SW480 (cell line): ENCODE measurements around the gene TMEM229B.

Source experiments
- DNase-seq: peaks from one replicate; pipeline ENCODE4 v3.0.0-alpha.2; 2016; ENCODE audit warnings: low spot score

TMEM229B gene

GRCh38 chr14:67515386-67516079, 27.0 kb upstream of the TMEM229B start:
- DNase-seq: peak; percentile 37

GRCh38 chr14:67514650-67515385, 26.3 kb upstream of the TMEM229B start:
- peak; percentile 55 for DNase-seq

GRCh38 chr14:67514203-67514607, 25.7 kb upstream of the TMEM229B start:
- no peak for DNase-seq

- DNase-seq: no peak
Measured at GRCh38 chr14:67513631-67514108, 25.1 kb upstream of the TMEM229B start.

- no peak for DNase-seq
Measured at GRCh38 chr14:67512463-67513310, 24.2 kb upstream of the TMEM229B start.

- DNase-seq: no peak
Measured at GRCh38 chr14:67510836-67511235, 22.3 kb upstream of the TMEM229B start.

GRCh38 chr14:67510121-67510520, 21.6 kb upstream of the TMEM229B start:
- no peak for DNase-seq

- DNase-seq: no peak
Measured at GRCh38 chr14:67508956-67509355, 20.4 kb upstream of the TMEM229B start.

GRCh38 chr14:67505254-67505653, 16.7 kb upstream of the TMEM229B start:
- no peak for DNase-seq

- DNase-seq: no peak
Measured at GRCh38 chr14:67503331-67503730, 14.8 kb upstream of the TMEM229B start.

- DNase-seq: no peak
Measured at GRCh38 chr14:67502867-67503266, 14.3 kb upstream of the TMEM229B start.

GRCh38 chr14:67501670-67502069, 13.1 kb upstream of the TMEM229B start:
- DNase-seq: no peak

GRCh38 chr14:67500981-67501380, 12.5 kb upstream of the TMEM229B start:
- no peak for DNase-seq

- peak; percentile 36 for DNase-seq
Measured at GRCh38 chr14:67497716-67498115, 9.2 kb upstream of the TMEM229B start.

GRCh38 chr14:67497216-67497615, 8.7 kb upstream of the TMEM229B start:
- no peak for DNase-seq

- DNase-seq: no peak
Measured at GRCh38 chr14:67495827-67496226, 7.3 kb upstream of the TMEM229B start.

GRCh38 chr14:67493092-67493717, 4.7 kb upstream of the TMEM229B start:
- DNase-seq: no peak

GRCh38 chr14:67492538-67492937, 4.0 kb upstream of the TMEM229B start:
- no peak for DNase-seq

- no peak for DNase-seq
Measured at GRCh38 chr14:67491741-67492507, 3.4 kb upstream of the TMEM229B start.

- no peak for DNase-seq
Measured at GRCh38 chr14:67491285-67491684, 2.8 kb upstream of the TMEM229B start.

GRCh38 chr14:67490196-67490595, 1.7 kb upstream of the TMEM229B start:
- DNase-seq: no peak
